ENCODE results near the gene CCNY. TPM values are rescaled to one million over a fixed set of nuclear protein-coding genes. Genes with fewer than 3 reads are reported as not detected.
A peak's percentile ranks its signal among the peaks of the same experiment; 100 is the strongest.

The CCNY gene
- total and polyA plus RNA-seq, 2 of the 13 experiments (the other 11 are each of a cell fraction or from before 2014, with no cell fraction given): 48.2 to 54.7 TPM

DNA sequence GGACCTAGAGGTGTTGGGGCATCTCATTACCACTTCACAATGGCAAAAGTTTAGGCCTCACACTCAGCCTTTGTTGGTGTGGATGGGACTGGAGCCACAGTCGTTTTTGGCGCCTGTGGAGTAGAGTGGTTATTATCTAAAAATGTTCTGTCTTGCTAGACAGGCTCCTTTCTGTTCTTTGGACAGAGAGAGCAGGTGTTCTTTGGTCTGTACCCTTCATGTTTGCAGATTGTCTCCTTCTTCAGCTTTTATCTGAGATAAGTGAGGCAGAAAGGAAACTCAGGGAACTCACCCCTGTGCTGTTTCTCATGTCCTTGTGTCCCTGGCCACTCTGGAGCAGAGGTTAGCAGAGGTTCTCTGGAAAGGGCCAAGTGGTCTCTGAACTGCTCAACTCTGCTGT is 103.7 kb downstream of the CCNY start:
- no peaks in the 10 kb centered on the region for H3K27me3 ChIP-seq (ENCODE audit: control insufficient read depth in 1 of 2, insufficient read depth in 2 of 2, low read length in 2 of 2)
- no peak overlapping the region for H3K4me3 ChIP-seq (replicated peaks in 1 of 3; ENCODE audit: insufficient read depth in 1 of 3, low read depth in 2 of 3, low read length in 3 of 3)
- no TSS peak for BruUV-seq (replicated peaks)
- ChIA-PET CTCF (ENCODE audit: low intra/inter-chr PET ratio, low total read pairs) (no interaction called here), POLR2A (interaction anchor here (1.0 kb wide), 1 partner anchor 9 kb away, joined by 3 read pairs; no protein-coding TSS in a partner anchor)
- FAIRE-seq: no peak
- no peaks in the 10 kb centered on the region; a peak in 1 of 5 replicates for H3K36me3 ChIP-seq (replicated peaks in 1 of 2; ENCODE audit: control insufficient read depth in 1 of 2, insufficient read depth in 2 of 2, low read length in 2 of 2)
- intact Hi-C loops (cut with micrococcal nuclease; ENCODE audit: unreplicated experiment): no loop called here
- in situ Hi-C loops (cut with HindIII; ENCODE audit: extremely low pct_ligation_motif_present, low pct_unique_long_range_greater_than_20kb): no loop called here
- peaks cover 65% of the 10 kb centered on the region for H3K79me2 ChIP-seq (ENCODE audit: insufficient read depth, low read length)
- no peak overlapping the region for H3K9ac ChIP-seq (ENCODE audit: insufficient read depth, low read depth, low read length)
- peak; percentile 62; the same call in 2 of the 3 replicates for ATAC-seq
- peak overlapping the region; percentile 13 for H3K27ac ChIP-seq (ENCODE audit: extremely low read length, insufficient read depth, low read length)
- no peak for TF ChIP-seq ZNF546 (CRISPR knock-in tag; conservative IDR thresholded peaks at IDR 0.05)
- TF ChIP-seq, protein P1, sequence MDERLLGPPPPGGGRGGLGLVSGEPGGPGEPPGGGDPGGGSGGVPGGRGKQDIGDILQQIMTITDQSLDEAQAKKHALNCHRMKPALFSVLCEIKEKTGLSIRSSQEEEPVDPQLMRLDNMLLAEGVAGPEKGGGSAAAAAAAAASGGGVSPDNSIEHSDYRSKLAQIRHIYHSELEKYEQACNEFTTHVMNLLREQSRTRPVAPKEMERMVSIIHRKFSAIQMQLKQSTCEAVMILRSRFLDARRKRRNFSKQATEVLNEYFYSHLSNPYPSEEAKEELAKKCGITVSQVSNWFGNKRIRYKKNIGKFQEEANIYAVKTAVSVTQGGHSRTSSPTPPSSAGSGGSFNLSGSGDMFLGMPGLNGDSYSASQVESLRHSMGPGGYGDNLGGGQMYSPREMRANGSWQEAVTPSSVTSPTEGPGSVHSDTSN (CRISPR knock-in tag; IDR thresholded peaks at IDR 0.05): no peak
- WGBS (ENCODE audit: low lambda C conversion rate): 69% methylated on average over 2 of the region's 2 CpGs
- H4K20me1 ChIP-seq (ENCODE audit: insufficient read depth, low read length): 0 out of 2 replicates have a peak, but pooled peaks cover 3% of the 10 kb centered on the region
- no peak overlapping the region for H2AFZ ChIP-seq (ENCODE audit: low read length)
- 0 out of 2 replicates have a peak overlapping the region, but pooled peaks have one; percentile 0 for H3K4me2 ChIP-seq (ENCODE audit: low read depth, low read length)
- peaks cover 35% of the 10 kb centered on the region for H3K9me3 ChIP-seq (ENCODE audit: low read length)
- DNase-seq (ENCODE audit: low spot score): no peak
- peaks cover 39% of the 10 kb centered on the region for H3K4me1 ChIP-seq (ENCODE audit: insufficient read depth, low read length)

DNA sequence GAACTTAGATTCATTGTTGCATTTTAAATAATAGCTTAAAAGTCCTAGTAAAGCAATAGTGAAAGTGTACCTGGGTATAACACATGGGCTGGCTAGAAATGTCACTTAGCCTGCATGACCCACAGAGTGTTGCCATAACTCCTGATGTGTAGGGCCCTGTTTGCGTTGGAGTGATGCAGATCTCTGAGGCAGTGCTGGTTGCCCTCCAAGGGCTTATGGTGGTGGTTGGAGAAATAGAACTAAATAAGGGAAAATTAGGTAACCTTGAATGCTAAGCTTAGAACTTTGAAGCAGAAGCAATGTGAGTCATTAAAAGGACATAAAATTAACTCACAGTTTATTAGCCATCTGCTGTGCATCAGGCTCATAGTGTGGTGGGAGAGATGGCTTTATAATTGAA is 105.7 kb downstream of the CCNY start:
- WGBS (ENCODE audit: low lambda C conversion rate): 92% methylated on average over 1 of the region's 1 CpG
- no peak overlapping the region for H3K4me3 ChIP-seq (replicated peaks in 1 of 3; ENCODE audit: insufficient read depth in 1 of 3, low read depth in 2 of 3, low read length in 3 of 3)
- no peak overlapping the region for H3K27ac ChIP-seq (ENCODE audit: extremely low read length, insufficient read depth, low read length)
- intact Hi-C loops (cut with micrococcal nuclease; ENCODE audit: unreplicated experiment): no loop called here
- H3K4me1 ChIP-seq (ENCODE audit: insufficient read depth, low read length): peaks cover 49% of the 10 kb centered on the region
- POLR2A ChIA-PET: no interaction called here
- H3K79me2 ChIP-seq (ENCODE audit: insufficient read depth, low read length): peaks cover 71% of the 10 kb centered on the region
- H3K36me3 ChIP-seq (replicated peaks in 1 of 2; ENCODE audit: control insufficient read depth in 1 of 2, insufficient read depth in 2 of 2, low read length in 2 of 2): no peaks in the 10 kb centered on the region; a peak in 1 of 5 replicates
- CTCF ChIA-PET (ENCODE audit: low intra/inter-chr PET ratio, low total read pairs): no interaction called here
- H3K9ac ChIP-seq (ENCODE audit: insufficient read depth, low read depth, low read length): no peak overlapping the region
- no peak for FAIRE-seq
- H3K4me2 ChIP-seq (ENCODE audit: low read depth, low read length): no peak overlapping the region
- H2AFZ ChIP-seq (ENCODE audit: low read length): no peak overlapping the region
- H4K20me1 ChIP-seq (ENCODE audit: insufficient read depth, low read length): 0 out of 2 replicates have a peak, but pooled peaks cover 3% of the 10 kb centered on the region
- no TSS peak for BruUV-seq (replicated peaks)
- ATAC-seq: no peak
- no peaks in the 10 kb centered on the region for H3K27me3 ChIP-seq (ENCODE audit: control insufficient read depth in 1 of 2, insufficient read depth in 2 of 2, low read length in 2 of 2)
- in situ Hi-C loops (cut with HindIII; ENCODE audit: extremely low pct_ligation_motif_present, low pct_unique_long_range_greater_than_20kb): no loop called here
- H3K9me3 ChIP-seq (ENCODE audit: low read length): peaks cover 35% of the 10 kb centered on the region
- DNase-seq (ENCODE audit: low spot score): no peak
- TF ChIP-seq NFRKB (IDR thresholded peaks at IDR 0.05) (no peak), GATA4 (IDR thresholded peaks at IDR 0.05; ENCODE audit: borderline replicate concordance, low read depth) (no peak), ZNF367 (CRISPR knock-in tag; IDR thresholded peaks at IDR 0.05; ENCODE audit: borderline replicate concordance) (no peak), NR2F1 (CRISPR knock-in tag; IDR thresholded peaks at IDR 0.05) (no peak)
- TF ChIP-seq, protein P2, sequence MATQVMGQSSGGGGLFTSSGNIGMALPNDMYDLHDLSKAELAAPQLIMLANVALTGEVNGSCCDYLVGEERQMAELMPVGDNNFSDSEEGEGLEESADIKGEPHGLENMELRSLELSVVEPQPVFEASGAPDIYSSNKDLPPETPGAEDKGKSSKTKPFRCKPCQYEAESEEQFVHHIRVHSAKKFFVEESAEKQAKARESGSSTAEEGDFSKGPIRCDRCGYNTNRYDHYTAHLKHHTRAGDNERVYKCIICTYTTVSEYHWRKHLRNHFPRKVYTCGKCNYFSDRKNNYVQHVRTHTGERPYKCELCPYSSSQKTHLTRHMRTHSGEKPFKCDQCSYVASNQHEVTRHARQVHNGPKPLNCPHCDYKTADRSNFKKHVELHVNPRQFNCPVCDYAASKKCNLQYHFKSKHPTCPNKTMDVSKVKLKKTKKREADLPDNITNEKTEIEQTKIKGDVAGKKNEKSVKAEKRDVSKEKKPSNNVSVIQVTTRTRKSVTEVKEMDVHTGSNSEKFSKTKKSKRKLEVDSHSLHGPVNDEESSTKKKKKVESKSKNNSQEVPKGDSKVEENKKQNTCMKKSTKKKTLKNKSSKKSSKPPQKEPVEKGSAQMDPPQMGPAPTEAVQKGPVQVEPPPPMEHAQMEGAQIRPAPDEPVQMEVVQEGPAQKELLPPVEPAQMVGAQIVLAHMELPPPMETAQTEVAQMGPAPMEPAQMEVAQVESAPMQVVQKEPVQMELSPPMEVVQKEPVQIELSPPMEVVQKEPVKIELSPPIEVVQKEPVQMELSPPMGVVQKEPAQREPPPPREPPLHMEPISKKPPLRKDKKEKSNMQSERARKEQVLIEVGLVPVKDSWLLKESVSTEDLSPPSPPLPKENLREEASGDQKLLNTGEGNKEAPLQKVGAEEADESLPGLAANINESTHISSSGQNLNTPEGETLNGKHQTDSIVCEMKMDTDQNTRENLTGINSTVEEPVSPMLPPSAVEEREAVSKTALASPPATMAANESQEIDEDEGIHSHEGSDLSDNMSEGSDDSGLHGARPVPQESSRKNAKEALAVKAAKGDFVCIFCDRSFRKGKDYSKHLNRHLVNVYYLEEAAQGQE (IDR thresholded peaks at IDR 0.05; ENCODE audit: borderline replicate concordance in 1 of 2, low read depth in 1 of 2, low read length in 2 of 2): no peak
- TF ChIP-seq, protein P3, sequence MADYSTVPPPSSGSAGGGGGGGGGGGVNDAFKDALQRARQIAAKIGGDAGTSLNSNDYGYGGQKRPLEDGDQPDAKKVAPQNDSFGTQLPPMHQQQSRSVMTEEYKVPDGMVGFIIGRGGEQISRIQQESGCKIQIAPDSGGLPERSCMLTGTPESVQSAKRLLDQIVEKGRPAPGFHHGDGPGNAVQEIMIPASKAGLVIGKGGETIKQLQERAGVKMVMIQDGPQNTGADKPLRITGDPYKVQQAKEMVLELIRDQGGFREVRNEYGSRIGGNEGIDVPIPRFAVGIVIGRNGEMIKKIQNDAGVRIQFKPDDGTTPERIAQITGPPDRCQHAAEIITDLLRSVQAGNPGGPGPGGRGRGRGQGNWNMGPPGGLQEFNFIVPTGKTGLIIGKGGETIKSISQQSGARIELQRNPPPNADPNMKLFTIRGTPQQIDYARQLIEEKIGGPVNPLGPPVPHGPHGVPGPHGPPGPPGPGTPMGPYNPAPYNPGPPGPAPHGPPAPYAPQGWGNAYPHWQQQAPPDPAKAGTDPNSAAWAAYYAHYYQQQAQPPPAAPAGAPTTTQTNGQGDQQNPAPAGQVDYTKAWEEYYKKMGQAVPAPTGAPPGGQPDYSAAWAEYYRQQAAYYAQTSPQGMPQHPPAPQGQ (CRISPR knock-in tag; IDR thresholded peaks at IDR 0.05; ENCODE audit: borderline replicate concordance): no peak
- TF ChIP-seq, protein P4, sequence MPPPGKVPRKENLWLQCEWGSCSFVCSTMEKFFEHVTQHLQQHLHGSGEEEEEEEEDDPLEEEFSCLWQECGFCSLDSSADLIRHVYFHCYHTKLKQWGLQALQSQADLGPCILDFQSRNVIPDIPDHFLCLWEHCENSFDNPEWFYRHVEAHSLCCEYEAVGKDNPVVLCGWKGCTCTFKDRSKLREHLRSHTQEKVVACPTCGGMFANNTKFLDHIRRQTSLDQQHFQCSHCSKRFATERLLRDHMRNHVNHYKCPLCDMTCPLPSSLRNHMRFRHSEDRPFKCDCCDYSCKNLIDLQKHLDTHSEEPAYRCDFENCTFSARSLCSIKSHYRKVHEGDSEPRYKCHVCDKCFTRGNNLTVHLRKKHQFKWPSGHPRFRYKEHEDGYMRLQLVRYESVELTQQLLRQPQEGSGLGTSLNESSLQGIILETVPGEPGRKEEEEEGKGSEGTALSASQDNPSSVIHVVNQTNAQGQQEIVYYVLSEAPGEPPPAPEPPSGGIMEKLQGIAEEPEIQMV (CRISPR knock-in tag; IDR thresholded peaks at IDR 0.05; ENCODE audit: low read depth): no peak

All from HepG2 (cell line).